Measurements from ENCODE around the gene AATK.

AATK gene

DNA sequence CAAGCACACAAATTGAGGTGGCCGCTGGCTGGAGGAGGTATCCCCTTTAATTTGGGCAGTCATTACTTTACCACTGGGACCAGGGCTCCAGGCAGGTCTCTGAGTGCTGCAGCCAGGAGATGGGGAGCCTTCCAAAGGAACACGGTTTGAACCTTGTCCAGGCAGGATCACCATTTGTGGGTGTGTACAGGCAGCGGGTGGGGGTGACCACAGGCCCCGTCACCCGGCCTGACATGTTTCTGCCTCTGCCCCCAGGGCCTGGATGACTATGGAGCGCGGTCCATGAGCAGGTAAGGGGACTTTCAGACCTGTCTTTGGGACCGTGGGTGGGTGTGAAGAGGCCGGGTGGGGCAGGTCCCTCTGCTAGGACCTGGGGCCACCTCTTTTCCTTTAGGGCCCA is 57.8 kb downstream of the AATK start:
- Histone ChIP-seq H3K9me3 (no peaks in the 10 kb centered on the region), H3K27me3 (no peaks in the 10 kb centered on the region), H3K4me3 (ENCODE audit: low read depth, low read length) (no peak overlapping the region), H3K36me3 (no peaks in the 10 kb centered on the region; the same call in 1 of the 2 replicates), H3K4me1 (peaks cover 3% of the 10 kb centered on the region; the same call in 1 of the 2 replicates)
- no peak for DNase-seq
- TF ChIP-seq CTCF (IDR thresholded peaks at IDR 0.05; ENCODE audit: low read depth, low read length): no peak

GRCh38 chr17:81106716-81107115 is 59.3 kb downstream of the AATK start:
- no peaks in the 10 kb centered on the region; the same call in 1 of the 2 replicates for H3K36me3 ChIP-seq
- H3K27me3 ChIP-seq: no peaks in the 10 kb centered on the region
- no peaks in the 10 kb centered on the region for H3K9me3 ChIP-seq
- no peaks in the 10 kb centered on the region for H3K4me1 ChIP-seq
- no peak for DNase-seq
- no peak overlapping the region for H3K4me3 ChIP-seq (ENCODE audit: low read depth, low read length)
- TF ChIP-seq CTCF (IDR thresholded peaks at IDR 0.05; ENCODE audit: low read depth, low read length): no peak

GRCh38 chr17:81103379-81103778 is 62.6 kb downstream of the AATK start:
- H3K4me1 ChIP-seq: no peaks in the 10 kb centered on the region
- H3K9me3 ChIP-seq: no peaks in the 10 kb centered on the region
- H3K27me3 ChIP-seq: no peaks in the 10 kb centered on the region
- no peak for TF ChIP-seq CTCF (IDR thresholded peaks at IDR 0.05; ENCODE audit: low read depth, low read length)
- H3K36me3 ChIP-seq: no peaks in the 10 kb centered on the region; the same call in 1 of the 2 replicates
- DNase-seq: no peak
- H3K4me3 ChIP-seq (ENCODE audit: low read depth, low read length): no peak overlapping the region

GRCh38 chr17:81102869-81103268 is 63.2 kb downstream of the AATK start:
- no peak overlapping the region for H3K4me3 ChIP-seq (ENCODE audit: low read depth, low read length)
- no peak for TF ChIP-seq CTCF (IDR thresholded peaks at IDR 0.05; ENCODE audit: low read depth, low read length)
- no peaks in the 10 kb centered on the region for H3K27me3 ChIP-seq
- peaks cover 2% of the 10 kb centered on the region for H3K4me1 ChIP-seq
- H3K9me3 ChIP-seq: no peaks in the 10 kb centered on the region
- no peaks in the 10 kb centered on the region; the same call in 1 of the 2 replicates for H3K36me3 ChIP-seq
- no peak for DNase-seq

DNA sequence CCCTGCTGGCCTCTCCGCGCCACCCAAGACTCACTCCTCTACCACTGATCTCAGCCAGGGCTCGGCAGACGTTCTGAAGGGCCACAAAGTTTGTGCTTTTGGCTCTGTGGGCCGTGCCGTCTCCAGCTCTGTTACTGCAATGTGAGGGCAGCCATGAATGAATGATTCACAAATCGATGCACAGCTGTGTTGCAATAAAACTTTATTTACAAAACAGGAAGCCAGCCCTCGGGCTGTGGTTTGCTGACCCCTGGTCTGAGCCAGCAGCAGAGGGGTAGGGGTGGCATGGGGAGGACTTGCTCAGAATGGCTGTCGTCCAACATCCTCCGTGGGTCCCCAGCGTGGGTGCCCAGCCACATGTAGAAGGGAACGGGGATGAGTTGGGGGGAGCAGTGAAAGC is 63.7 kb downstream of the AATK start:
- no peak overlapping the region for H3K4me3 ChIP-seq (ENCODE audit: low read depth, low read length)
- peaks cover 7% of the 10 kb centered on the region for H3K4me1 ChIP-seq
- TF ChIP-seq CTCF (IDR thresholded peaks at IDR 0.05; ENCODE audit: low read depth, low read length): no peak
- H3K36me3 ChIP-seq: no peaks in the 10 kb centered on the region; the same call in 1 of the 2 replicates
- no peak for DNase-seq
- no peaks in the 10 kb centered on the region for H3K27me3 ChIP-seq
- no peaks in the 10 kb centered on the region for H3K9me3 ChIP-seq

DNA sequence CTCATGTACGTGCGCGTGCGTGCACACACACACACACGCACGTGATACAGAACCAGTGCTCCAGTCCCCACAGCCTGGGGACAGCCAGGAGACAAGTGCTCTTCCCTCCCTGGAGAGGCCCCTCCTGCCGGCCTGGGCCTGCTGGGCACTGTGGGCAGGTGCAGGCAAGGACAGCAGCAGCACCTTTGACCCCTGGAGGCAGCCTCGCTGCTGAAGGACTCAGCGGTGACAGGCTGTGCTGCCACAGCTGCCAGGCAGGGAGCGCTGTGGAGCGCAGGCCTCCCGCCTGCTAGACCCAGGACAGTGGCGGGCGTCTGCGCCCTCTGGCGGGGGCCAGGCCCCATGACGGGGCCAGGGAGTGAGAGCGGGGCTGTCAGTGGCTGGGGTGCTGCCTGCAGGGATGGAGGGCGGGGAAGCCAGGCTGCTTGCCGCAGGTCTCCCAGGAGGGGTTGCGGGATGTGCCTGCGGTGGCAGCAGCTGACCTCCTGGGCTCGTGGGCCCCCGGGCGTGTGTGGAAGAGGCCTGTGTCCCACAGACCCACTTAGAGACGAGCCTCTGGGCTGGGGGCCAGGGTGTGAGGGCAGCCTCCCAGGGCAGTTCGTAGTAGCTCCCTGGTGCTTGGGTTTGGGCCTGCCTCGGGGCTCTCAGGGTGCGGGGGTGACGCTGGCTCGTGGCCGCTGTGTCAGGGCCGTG is 64.3 kb downstream of the AATK start:
- TF ChIP-seq CTCF (IDR thresholded peaks at IDR 0.05; ENCODE audit: low read depth, low read length): peak; percentile 100
- Histone ChIP-seq H3K27me3 (no peaks in the 10 kb centered on the region), H3K4me1 (peaks cover 12% of the 10 kb centered on the region), H3K9me3 (no peaks in the 10 kb centered on the region), H3K36me3 (no peaks in the 10 kb centered on the region; the same call in 1 of the 2 replicates), H3K4me3 (ENCODE audit: low read depth, low read length) (no peak overlapping the region)
- DNase-seq: peak; percentile 93

Measured in BE2C (cell line).